Activated T-cell treated with anti-CD3 and anti-CD28 coated beads, Interleukin-2, amount 50 U/mL, for 72 hours (primary cell): Measurements from ENCODE around the gene GAK. TPM values are rescaled to one million over a fixed set of nuclear protein-coding genes. Genes with fewer than 3 reads are reported as not detected.

Experiments used
- ATAC-seq, 2 donors: fragments of 150-1000 bp; cut with Tn5 transposase; replicated peaks in 1 of 2; 2 replicates each; pipeline ENCODE4 v1.10.0; 2021; ENCODE audit warnings: moderate library complexity in 2 of 2, mild to moderate bottlenecking in 1 of 2
- DNase-seq, 2 donors: peaks; one replicate each; pipeline ENCODE4 v3.0.0; 2021 to 2022; ENCODE audit warnings: mixed read lengths in 1 of 2
- H3K27ac Mint-ChIP-seq: one replicate; pipeline ENCODE4 v1.8.0; 2022; ENCODE audit warnings: mild to moderate bottlenecking, moderate library complexity, mixed read lengths
- H3K27me3 Mint-ChIP-seq: one replicate; pipeline ENCODE4 v1.8.0; 2022; ENCODE audit warnings: low read depth, mixed read lengths
- H3K36me3 Mint-ChIP-seq, 2 donors: one replicate each; pipeline ENCODE4 v1.8.0; 2022; ENCODE audit warnings: mixed read lengths in 2 of 2, mild to moderate bottlenecking in 1 of 2; ENCODE audit not compliant: insufficient read depth in 2 of 2
- H3K4me1 Mint-ChIP-seq: one replicate; pipeline ENCODE4 v1.8.0; 2022; ENCODE audit warnings: low read depth, mixed read lengths
- H3K4me3 Mint-ChIP-seq, 2 donors: one replicate each; pipeline ENCODE4 v1.8.0; 2022; ENCODE audit warnings: mild to moderate bottlenecking in 2 of 2, mixed read lengths in 2 of 2, moderate library complexity in 2 of 2
- H3K9me3 Mint-ChIP-seq, 2 donors: one replicate each; pipeline ENCODE4 v1.8.0; 2022; ENCODE audit warnings: mixed read lengths in 2 of 2
- total RNA-seq, 2 donors: library from RNA; stranded (reverse); gene quantifications; one replicate each; pipeline ENCODE4 v1.2.3, GENCODE V29; 2022

The GAK gene
- total RNA-seq, 2 donors from 2014 or later = 136 to 140 TPM

DNA sequence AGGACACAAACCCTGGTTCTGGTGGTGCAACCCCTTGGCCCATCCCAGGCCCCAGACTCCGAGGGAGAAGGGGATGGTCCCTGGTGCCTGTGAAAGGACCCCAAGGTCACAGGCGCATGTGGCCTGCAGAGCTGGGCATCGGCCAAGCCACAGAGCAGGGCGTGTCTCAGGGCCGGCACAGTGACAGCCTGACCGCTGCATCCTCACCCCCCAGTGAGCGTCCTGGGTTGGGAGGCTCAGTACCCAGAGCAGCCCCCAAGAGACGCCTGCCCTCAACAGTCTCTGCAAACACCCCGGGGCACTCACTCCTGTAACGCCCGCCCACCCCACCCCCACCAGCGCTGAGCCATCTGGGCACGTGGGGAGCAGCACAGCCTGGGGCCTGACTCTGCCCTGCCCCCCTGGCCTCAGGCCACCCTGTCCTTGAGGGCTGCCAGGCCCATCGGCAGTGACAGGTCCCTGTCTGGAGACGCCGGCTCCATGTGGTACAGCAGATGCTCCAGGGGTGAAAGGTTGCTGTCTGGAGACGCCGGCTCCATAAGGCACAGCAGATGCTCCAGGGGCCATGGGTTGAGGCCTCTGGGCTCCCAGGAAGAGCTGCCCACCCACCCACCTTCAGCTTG, 81.7 kb downstream of the GAK start:
- Mint-ChIP-seq H3K4me3 (no peak overlapping the region), H3K27me3 (no peaks in the 10 kb centered on the region), H3K36me3 (peaks cover 0 to 6% of the 10 kb centered on the region in 2 donors), H3K9me3 (no peaks in the 10 kb centered on the region), H3K4me1 (no peaks in the 10 kb centered on the region), H3K27ac (no peak overlapping the region)
- no peak for DNase-seq
- ATAC-seq = peak in 1 of 2 donors; percentile 25

DNA sequence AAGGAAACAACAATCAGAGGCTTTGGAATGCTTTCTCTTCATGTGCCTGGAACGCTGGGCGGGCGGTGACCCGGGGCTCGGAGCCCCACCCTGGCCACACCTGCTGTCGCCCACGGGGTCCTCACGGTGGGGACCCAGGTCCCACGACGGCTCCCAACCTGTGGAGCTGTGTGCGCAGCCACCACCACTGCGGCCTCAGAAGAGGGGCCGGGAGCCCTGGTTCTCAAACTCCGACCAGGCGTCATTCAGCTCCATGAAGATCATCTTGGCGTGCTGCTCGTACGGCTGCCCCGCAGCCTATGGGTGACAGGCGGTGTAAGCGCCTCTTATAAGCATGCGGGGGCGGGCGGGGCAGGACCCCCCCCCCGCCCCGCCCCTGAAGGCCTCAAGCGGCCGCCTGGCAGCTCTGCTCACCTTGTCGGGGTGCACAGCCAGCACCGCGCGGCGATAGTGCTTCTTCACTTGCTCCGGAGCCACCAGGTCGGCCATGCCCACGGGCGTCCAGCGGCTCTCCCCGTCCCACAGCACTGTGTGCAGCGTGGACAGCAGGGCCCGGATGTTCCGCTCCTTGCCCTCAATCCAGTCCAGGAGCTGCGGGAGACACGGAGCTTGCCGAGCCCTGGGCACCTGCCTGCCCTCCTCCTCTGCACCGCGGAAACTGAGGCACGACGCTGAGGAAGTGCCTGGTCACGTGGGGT, 82.5 kb downstream of the GAK start:
- Mint-ChIP-seq H3K4me1 (no peaks in the 10 kb centered on the region), H3K9me3 (no peaks in the 10 kb centered on the region), H3K36me3 (peaks cover 0 to 3% of the 10 kb centered on the region in 2 donors), H3K27me3 (no peaks in the 10 kb centered on the region), H3K27ac (no peak overlapping the region), H3K4me3 (no peak overlapping the region)
- DNase-seq = no peak
- no peak for ATAC-seq

DNA sequence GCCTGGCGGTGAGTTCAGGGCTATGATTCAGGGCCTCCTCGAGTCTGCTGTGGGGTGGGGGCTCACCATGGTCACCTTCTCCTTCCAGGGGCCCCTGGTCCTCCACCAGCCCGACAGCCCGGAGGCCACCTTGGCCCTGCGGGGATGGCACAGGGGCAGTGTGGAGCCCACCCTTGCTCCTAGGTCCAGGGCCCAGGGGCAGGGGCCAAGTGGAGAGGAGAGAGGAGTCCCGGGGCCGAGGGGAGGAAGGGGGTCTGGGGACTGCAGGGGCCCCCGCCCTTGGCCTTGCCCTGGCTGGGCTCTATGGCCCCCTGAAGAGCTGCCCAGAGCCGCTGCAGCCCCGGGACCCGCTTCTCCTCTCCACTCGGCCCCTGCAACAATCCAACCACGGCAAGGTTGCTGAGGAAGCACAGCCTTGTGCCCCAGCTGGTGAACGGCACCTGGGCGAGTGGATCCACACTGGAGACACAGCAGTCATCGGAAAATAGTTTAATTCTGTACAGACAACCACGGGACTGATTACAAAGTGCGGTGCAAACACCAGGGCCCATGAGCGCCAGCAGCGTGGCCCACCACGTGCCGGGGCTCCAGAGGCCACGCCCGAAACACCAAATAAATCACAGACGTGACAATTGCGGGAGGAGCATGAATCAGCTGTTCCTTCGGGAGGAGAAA, 83.2 kb downstream of the GAK start:
- DNase-seq (no peak), ATAC-seq (no peak)
- Mint-ChIP-seq H3K4me1 (no peaks in the 10 kb centered on the region), H3K4me3 (no peak overlapping the region), H3K9me3 (peaks cover 0 to 3% of the 10 kb centered on the region in 2 donors), H3K27me3 (no peaks in the 10 kb centered on the region), H3K36me3 (peaks cover 4 to 8% of the 10 kb centered on the region in 2 donors), H3K27ac (no peak overlapping the region)

DNA sequence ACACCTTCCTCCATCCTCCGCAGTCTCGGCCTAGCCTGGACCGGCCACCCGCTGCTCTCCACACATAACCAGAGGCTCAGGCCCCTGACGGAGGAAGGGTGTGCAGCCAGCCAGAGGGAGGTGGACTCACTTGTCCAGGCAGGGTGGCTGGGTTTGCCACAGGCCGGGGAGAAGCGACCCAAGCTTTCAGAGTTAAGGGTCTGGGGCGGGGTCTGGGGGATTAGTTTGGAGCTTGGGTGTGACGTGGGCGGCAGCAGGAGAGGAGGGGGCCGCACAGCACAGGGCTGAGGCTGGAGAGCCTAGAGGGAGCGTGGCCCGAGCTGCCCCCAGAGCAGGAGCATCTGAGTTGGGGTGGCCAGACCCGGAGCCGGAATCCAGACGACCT, 83.8 kb downstream of the GAK start:
- DNase-seq (no peak), ATAC-seq (no peak)
- H3K27me3 Mint-ChIP-seq = no peaks in the 10 kb centered on the region
- H3K9me3 Mint-ChIP-seq = peaks cover 0 to 3% of the 10 kb centered on the region in 2 donors
- H3K36me3 Mint-ChIP-seq = peaks cover 4 to 9% of the 10 kb centered on the region in 2 donors
- no peak overlapping the region for H3K4me3 Mint-ChIP-seq
- H3K4me1 Mint-ChIP-seq = no peaks in the 10 kb centered on the region
- H3K27ac Mint-ChIP-seq = no peak overlapping the region

DNA sequence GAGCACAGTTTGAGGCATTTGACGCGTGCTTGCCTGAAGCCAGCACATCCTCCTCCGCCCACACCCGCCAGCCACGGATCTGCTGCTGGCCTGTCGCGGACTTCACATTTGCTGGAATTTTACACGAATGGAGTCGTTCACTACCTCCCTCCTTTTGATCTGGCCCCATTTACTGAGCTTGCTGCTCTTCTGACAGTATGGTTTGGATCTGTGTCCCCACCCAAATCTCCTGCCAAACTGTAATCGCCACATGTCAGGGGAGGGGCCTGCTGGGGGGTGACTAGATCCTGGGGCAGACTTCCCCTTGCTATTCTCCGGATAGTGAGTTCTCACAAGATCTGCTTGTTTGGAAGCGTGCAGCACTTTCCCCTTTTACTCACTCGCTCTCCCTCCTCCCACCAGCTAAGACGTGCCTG, 86.3 kb downstream of the GAK start:
- H3K27ac Mint-ChIP-seq = no peak overlapping the region
- no peaks in the 10 kb centered on the region for H3K4me1 Mint-ChIP-seq
- ATAC-seq (no peak), DNase-seq (no peak)
- H3K9me3 Mint-ChIP-seq = peaks cover 0 to 4% of the 10 kb centered on the region in 2 donors
- peaks cover 5 to 12% of the 10 kb centered on the region in 2 donors for H3K36me3 Mint-ChIP-seq
- H3K27me3 Mint-ChIP-seq = no peaks in the 10 kb centered on the region
- no peak overlapping the region for H3K4me3 Mint-ChIP-seq

DNA sequence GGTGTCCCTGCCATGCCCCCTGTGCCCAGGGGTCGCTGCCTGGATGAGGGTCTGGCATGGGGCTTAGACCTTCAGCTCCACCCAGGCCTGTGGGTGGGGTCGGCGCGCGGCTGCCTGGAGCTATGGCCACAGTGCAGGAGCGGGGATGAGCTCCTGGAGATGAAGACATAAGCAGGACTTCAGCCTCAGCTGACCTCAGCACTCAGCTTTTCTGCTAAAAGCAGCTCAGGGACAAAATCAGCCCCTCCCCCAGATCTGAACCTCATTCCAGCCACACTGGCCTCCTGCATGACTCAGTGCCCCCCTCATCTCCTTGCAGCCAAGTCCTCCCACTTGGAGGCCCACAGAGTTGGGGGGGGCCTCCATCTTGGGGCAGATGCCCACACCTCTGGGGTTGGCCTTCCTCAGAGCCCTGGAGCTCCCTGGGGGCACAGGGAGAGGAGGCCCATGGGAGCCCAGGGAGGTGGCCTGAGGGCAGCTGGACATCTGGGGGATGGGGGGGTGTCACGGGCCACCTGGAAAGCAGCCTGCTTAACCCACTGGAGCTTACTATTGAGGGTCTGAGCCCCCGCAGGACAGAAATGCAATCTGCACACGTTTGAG, 86.8 kb downstream of the GAK start:
- Mint-ChIP-seq H3K27me3 (no peaks in the 10 kb centered on the region), H3K4me3 (no peak overlapping the region), H3K36me3 (peaks cover 5 to 14% of the 10 kb centered on the region in 2 donors), H3K9me3 (peaks cover 0 to 4% of the 10 kb centered on the region in 2 donors), H3K27ac (no peak overlapping the region), H3K4me1 (peaks cover under 1% of the 10 kb centered on the region)
- ATAC-seq (no peak), DNase-seq (no peak)

DNA sequence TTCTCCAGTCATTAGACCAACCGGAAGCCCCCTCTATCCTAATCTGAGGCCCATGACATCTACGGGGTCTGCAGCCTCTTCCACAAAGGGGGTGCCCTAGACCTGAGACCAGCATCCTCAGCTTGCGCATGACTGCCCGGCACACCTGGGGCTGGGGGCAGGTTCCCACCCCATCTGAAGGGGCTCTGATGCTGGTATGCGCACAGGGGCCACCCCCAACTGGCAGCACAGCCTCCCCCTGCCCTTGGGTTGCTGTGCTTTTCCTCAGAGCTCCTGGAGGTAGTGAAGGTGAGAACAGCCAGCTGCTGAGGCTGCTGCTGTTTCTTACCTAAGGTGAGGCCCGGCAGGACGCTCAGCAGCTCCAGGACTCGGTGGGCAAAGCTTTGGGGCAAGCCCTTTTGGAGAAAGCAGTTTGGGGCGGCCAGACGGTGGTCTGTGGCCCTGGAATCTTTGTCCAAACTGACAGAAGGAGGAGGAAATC, 87.3 kb downstream of the GAK start:
- peaks cover 0 to 4% of the 10 kb centered on the region in 2 donors for H3K9me3 Mint-ChIP-seq
- ATAC-seq = no peak

DNA sequence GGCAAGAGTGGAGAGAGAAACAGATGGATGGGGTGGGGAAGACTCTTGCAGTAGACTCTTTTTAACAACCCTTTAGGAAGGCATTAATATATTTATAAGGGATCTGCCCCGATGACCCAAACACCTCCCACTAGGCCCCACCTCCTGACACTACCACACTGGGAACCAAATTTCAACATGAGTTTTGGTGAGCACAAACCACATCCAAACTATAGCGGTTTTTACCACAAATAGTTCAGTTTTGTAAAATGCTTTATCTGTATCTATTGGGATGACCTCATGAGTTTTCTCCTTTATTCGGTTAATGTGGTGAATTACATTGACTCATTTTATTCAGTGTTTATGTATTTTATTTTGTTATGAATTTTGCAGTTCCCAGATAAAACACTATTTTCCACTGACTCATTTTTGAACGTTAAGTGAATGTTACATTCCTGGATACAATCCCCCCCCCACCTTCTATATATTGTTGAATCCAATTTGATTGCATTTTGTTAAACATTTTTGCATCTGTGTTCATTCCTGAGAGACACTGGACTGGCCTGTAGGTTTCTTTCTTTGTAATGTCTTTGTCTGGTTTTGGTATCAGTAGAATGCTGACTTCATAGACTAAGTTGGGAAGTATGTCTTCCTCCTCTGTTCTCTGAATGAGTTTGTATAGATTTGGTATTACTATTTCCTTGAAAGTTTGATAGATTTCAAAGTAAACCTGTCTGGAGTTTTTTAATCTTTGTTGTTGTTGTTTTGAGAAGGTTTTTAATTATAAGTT, 92.3 kb downstream of the GAK start:
- peaks cover 8% of the 10 kb centered on the region for H3K4me1 Mint-ChIP-seq
- peak overlapping the region; percentile 71 for H3K27ac Mint-ChIP-seq
- peaks cover 4 to 19% of the 10 kb centered on the region in 2 donors for H3K9me3 Mint-ChIP-seq
- DNase-seq (no peak), ATAC-seq (peak; percentile 64 to 89)
- H3K27me3 Mint-ChIP-seq = no peaks in the 10 kb centered on the region
- no peak overlapping the region for H3K4me3 Mint-ChIP-seq
- H3K36me3 Mint-ChIP-seq = peaks cover 11 to 16% of the 10 kb centered on the region in 2 donors

More for the DNA sequence above, 87.3 kb downstream of the GAK start:
- H3K36me3 Mint-ChIP-seq = peaks cover 5 to 14% of the 10 kb centered on the region in 2 donors
- peaks cover 5% of the 10 kb centered on the region for H3K4me1 Mint-ChIP-seq
- H3K27ac Mint-ChIP-seq = no peak overlapping the region
- H3K27me3 Mint-ChIP-seq = no peaks in the 10 kb centered on the region
- H3K4me3 Mint-ChIP-seq = no peak overlapping the region
- no peak for DNase-seq

DNA sequence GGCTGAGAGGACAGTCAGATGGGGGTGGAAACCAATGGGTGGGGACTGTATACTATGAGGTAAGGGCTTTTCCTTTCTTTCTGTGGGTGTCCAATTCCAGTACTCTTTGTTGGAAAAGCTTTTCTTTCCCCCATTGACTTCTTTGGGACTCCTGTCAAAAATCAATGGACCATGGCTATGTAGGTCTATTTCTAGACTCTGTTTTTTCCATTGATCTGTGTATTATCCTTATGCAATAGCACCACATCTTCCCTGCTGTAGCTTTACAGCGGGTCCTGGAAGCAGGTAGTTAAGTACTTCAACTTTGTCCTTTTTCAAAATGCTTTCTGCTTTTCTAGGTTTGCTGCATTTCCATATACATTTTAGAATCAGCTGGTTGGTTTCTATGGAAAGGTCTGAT, 94.3 kb downstream of the GAK start:
- H3K27ac Mint-ChIP-seq = no peak overlapping the region
- H3K36me3 Mint-ChIP-seq = peaks cover 8 to 11% of the 10 kb centered on the region in 2 donors
- H3K4me1 Mint-ChIP-seq = peaks cover 14% of the 10 kb centered on the region
- H3K27me3 Mint-ChIP-seq = no peaks in the 10 kb centered on the region
- H3K9me3 Mint-ChIP-seq = peaks cover 4 to 17% of the 10 kb centered on the region in 2 donors
- no peak for ATAC-seq
- DNase-seq = no peak
- no peak overlapping the region for H3K4me3 Mint-ChIP-seq

DNA sequence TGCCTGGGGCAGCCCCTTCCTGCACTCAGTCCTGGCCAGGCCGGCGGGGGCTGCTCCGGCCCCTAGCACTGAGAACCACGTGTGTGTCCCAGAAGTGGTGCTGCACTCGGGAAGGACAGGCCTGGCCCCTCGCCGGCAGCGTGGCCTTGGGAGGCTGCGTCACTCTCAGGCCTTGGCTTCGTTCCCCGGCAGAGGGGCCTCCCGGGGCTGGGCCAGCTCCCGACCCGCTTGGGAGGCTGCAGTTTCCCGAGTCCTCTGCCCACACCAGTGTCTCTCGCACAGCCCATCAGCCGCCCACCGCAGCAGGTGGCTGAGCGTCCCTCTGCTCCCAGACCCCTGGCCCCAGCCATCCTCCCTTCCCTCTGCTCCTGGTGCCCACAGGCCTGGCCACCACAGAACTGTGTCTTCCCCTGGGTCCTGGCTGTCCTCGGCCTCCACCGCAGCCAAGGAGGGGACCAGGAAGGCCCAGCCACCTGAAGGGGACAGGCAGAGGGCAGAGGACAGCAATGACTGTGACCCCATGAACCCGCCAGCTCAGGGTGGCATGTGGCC, 95.3 kb downstream of the GAK start:
- Mint-ChIP-seq H3K4me3 (no peak overlapping the region), H3K4me1 (peaks cover 14% of the 10 kb centered on the region), H3K27me3 (no peaks in the 10 kb centered on the region), H3K27ac (no peak overlapping the region), H3K36me3 (peaks cover 8 to 9% of the 10 kb centered on the region in 2 donors), H3K9me3 (peaks cover 4 to 17% of the 10 kb centered on the region in 2 donors)
- no peak for DNase-seq
- ATAC-seq = no peak

DNA sequence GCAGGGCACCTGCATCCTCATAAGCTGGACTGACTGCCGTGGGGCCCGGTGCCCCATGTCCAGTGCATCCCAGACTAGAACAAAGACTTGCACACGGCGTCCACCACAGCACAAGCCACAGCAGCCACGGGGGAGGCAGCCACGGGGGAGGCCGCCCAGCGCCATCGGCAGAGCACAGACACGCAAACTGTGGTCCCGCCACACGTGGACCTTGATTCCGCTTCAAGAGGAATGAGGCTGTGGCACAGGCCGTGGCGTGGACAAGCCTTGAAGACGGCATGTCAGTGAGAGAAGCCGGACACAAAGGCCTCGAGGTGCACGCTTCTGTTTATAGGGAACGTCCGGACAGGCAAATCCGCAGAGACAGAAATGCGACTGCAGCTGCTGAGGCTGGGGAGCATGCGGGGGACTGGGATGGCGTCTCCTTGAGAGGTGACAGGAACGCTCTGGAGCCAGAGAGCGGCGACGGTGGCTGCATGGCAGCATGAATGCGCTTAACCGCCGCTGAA, 96.1 kb downstream of the GAK start:
- Mint-ChIP-seq H3K27ac (no peak overlapping the region), H3K9me3 (peaks cover 4 to 17% of the 10 kb centered on the region in 2 donors), H3K36me3 (peaks cover 8 to 9% of the 10 kb centered on the region in 2 donors), H3K27me3 (no peaks in the 10 kb centered on the region), H3K4me1 (peaks cover 14% of the 10 kb centered on the region), H3K4me3 (no peak overlapping the region)
- ATAC-seq (no peak), DNase-seq (no peak)
